ENCODE measurements around the gene NHSL1.
"Not testable (repeated sequence)": the region's sequence is repeated elsewhere in the genome, so short reads cannot be mapped to it uniquely, and the experiment has no call there.

NHSL1 gene

DNA sequence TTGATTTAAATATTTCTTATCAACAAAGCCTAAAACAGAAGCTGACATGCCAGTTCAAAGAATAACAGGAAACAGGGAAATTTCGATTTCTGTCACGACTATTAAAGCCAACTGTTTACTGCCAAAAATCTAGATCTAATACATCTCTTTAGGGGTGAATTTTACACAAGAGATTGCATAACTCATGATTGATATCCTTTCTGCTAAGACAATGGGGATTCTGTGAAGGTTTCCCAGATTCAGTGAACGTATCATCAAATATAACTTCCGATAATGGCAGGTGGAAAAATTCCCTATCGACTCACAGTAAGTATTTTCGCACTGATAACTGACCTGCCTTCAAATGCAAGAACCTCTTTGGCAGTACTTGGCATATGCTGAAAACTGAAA lies 42.9 kb downstream of the NHSL1 start:
- DNase-seq, result no peak

GRCh38 chr6:138455746-138456400 lies 43.4 kb downstream of the NHSL1 start:
- DNase-seq, result no peak

GRCh38 chr6:138454981-138455706 lies 44.1 kb downstream of the NHSL1 start:
- peak; percentile 43 for DNase-seq

DNA sequence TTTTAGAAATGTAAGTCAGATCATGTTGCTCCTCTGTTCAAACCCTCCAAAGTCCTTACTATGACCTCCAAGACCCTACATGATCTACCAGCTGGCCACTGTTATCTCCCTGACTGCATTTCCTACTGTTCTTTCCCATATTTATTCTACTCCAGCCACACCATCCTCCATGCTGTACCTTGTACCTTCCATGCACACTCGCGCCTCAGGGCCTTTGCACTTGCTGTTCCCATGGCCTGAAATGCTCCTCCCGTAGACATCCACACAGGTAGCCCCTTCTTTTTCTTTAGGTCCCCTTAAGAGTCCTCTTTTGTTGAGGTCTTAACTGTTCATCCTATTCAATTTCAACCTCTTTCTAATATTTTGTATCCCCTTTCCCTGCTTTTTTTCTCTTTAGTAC lies 48.3 kb downstream of the NHSL1 start:
- no peak for DNase-seq

GRCh38 chr6:138450445-138450844 lies 48.8 kb downstream of the NHSL1 start:
- DNase-seq, result no peak

DNA sequence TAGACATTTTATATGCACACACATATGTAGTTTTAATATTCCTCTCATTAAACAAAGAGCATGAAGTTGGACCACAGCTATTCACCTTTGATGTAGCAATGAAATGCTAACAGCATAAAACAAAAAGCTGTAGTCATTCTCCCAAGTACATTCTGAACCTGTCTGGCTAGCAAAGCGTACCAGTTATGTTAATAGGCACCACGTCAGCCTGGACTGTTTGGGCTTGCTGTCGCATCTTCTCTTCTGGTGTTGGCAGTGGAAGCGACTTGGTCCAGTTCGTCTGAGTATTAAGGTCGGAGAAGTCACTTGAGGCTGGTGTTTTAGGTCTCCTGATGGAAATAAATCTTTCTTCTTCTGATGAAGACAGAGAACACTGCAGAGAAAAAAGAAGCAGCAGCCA lies 52.5 kb downstream of the NHSL1 start:
- no peak for DNase-seq

DNA sequence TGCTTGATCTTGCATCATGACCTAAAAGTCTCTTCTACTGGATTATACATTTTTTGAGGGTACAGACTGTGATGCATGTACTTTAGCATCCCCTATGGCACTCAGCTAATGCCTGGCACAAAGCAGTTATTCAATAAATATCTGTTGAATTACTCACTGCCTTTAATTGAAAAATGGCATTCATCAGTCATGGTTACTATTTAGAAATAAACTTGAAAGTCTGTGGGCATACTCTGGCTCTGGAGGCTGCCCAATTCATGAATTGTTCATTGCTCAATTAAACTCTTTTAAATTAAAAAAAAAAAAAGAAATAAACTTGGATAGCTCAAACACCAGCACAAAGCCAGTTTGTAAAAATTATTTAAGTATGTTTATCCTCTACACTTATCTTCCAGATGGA lies 55.3 kb downstream of the NHSL1 start:
- no peak for DNase-seq

GRCh38 chr6:138442663-138443062 lies 56.6 kb downstream of the NHSL1 start:
- no peak for DNase-seq

DNA sequence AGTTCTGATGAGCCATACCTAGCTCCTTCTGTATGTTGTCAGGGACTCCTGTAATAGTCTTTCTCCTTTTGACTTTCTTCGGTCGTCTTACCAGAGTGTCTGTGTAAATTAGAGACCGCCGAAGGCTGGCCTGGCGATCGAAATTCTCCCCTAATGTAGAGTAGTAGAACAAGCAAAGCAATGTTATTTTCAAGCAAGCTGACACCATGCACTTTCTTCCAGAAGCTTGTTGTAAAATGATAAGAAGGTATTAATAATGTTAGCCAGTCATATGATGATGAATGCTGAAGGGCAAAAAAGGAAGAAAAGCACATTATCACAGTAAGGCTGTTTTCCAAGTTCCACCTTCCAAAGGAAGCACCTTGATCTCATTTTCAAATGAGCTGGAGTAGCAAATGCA lies 57.3 kb downstream of the NHSL1 start:
- DNase-seq, result no peak

- DNase-seq, result no peak
Observed at GRCh38 chr6:138440758-138441357, 58.4 kb downstream of the NHSL1 start.

GRCh38 chr6:138440296-138440695 lies 59.0 kb downstream of the NHSL1 start:
- no peak for DNase-seq

GRCh38 chr6:138439546-138439945 lies 59.7 kb downstream of the NHSL1 start:
- no peak for DNase-seq

GRCh38 chr6:138434925-138435324 lies 64.4 kb downstream of the NHSL1 start:
- no peak for DNase-seq

DNA sequence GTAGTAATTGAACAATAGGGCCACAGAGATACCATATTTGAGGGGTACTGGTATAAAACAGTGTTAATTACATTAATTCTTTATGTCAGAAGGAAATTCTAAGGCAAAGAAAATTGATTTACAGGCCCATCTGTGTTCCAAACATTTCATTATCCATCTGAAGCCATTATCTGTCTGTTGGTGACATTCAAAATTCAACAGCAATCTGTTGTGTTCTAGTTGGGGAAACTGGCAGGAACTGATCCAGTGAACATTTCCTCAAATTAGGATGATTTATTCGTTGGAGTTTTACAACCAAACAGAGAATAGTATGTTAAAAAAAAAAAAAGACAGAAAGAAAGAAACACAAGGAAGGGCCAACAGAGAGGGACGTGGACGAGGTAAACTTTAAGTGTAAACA lies 65.2 kb downstream of the NHSL1 start:
- no peak for DNase-seq

DNA sequence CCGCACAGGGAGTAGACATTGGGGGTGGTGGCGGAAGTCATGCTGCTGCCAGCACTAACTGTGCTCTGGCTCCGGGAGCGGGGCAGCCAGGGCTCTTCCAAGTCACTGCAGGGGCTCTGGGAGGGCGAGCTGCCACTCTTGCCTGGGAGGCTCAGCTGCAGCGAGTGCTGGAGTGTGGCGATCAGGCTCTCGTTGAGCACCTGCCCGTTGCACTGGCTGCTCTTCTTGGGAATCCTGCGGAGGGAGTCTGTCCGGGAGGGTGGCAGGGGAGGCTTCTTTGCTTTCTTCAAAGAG lies 67.3 kb downstream of the NHSL1 start:
- no peak for DNase-seq

DNA sequence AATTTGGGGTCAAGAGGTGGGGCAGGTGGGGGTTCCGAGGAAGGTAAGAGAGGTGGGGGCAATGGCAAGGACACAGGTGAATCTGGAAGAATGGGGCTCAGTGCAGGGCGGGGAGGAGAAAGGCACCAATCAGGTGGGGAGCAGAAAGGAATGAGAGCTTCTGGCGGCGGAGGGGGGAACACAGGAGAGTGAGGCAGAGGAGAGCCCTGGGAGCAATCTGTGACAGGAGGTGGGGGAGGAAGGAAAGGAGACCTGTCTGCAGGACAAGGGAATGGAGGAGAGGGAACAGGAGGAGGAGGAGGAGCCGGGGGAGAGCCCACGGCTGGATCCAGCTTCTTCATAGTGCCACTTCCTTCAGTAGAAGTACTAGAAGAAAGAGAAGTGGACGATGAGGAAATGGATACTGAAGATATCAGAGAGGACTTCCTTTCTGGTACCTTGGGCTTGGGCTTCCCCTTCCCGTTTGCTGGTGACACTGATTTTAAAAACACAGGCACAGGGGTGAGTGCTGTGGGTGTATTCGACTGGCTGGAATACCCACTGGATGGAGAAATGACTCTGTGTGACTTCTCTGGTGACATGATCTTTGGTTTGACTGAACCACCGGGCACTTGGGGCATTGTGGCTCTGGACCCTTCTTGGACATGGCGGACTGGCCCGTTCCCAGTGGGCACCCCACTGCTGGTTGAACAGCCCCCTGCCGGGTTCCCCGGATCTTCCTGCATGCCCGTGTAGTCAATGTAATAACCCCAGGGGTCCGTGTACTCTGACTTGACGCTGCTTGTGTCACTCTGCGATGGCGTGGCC lies 67.8 kb downstream of the NHSL1 start:
- DNase-seq, result no peak

GRCh38 chr6:138430361-138431145 lies 68.7 kb downstream of the NHSL1 start:
- DNase-seq, result no peak

GRCh38 chr6:138429761-138430160 lies 69.5 kb downstream of the NHSL1 start:
- no peak for DNase-seq

DNA sequence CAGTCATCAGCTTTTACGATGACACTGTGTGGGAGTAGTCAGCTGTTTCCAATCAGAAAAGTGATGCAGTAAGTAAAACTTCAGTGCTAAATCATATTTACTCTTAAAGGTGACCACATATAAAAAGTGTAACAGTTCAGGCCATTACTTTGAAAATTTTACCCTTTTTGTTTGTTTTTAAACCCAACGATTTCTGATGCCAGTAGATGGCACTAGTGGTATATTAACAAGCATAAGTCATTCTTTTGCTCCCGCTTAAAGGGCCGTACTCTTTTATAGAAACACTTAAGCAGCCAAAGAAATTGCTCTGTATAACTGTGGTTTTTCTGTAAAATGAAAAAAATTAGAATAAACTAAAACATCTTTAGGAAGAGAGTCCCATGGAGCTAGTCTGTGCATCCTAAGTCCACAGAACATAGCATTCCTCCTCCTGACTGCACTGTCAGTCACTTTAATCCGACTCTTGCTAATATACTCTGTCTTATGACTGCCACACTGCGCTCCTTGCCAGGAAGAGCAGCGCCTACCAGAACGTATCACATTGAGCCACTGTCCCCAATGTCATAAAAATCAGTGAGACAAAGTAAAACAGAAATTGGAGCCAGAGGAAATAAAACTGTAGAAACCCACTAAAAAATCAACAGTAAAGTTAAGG lies 70.2 kb downstream of the NHSL1 start:
- no peak for DNase-seq

DNA sequence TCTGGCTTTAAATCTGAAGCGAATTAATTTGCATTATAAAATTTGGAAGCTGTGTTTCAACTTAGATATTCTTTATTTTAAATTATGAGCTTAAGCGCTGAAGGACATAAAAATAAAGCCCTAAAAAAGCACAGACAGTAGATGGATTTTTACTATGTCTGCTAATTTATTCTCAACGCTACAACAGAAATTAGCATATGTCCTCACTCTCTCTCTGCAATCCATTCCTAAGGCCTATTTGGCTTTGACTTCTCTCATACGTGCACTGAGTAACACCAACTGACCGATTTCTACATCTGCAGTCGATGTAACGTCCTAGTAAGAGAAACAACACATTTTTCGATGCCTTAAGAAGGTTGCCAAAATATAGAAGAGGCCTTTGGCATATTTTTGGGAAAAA lies 71.6 kb downstream of the NHSL1 start:
- no peak for DNase-seq

DNA sequence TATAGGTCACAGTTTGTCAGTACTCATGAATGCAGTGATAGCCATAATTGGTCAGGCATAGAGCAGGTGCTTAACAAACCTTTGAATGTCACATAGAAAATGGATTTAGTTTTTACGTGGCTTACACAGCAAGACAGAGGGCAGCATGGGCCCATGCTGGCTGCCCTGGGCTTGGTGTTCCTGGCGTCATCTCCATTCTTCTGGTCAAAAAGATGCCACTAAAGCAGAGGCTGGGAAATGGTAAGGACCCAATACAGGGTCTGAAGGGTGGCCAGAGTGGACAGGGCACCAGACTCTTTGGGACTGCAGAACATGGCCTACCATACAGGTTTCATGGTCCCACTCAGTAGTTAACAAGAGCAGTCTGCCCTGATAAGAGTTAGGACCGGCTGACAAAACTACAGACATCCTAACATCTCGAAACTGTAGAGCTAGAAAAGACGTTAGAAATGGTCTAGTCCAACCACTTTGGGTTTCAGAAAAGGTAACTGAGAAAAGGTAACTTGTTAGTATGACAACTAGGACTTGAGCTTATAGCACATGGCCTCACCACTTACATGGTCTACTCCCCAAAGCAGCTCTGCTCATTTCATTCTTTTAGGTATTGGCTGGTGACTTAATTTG lies 72.7 kb downstream of the NHSL1 start:
- DNase-seq, result no peak

DNA sequence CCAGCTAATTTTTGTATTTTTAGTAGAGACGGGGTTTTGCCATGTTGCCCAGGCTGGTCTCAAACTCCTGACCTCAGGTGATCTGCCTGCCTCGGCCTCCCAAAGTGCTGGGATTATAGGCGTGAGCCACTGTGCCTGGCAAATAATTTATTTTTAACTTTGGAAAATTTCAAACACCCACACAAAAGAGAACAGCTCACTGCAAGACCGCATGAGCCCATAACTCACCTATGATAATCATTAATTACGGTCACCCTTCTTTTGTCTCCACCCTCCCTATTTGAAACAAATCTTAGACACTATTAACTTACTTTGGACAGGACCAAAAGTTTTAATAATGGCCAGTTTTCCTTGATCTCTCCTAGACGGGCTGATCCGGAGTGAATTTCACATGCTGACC lies 74.0 kb downstream of the NHSL1 start:
- not testable (repeated sequence) for DNase-seq

Data from activated CD4-positive, alpha-beta T cell treated with anti-CD3 and anti-CD28 coated beads for 1 hour (primary cell).